ENCODE results near the gene HIRA. TPM values are rescaled to one million over a fixed set of nuclear protein-coding genes. Genes with fewer than 3 reads are reported as not detected.

The HIRA gene
- total and polyA plus RNA-seq, 2 experiments from 2014 or later, result 9.4 to 58.3 TPM

GRCh38 chr22:19394274-19395050, 37.1 kb downstream of the HIRA start:
- Histone ChIP-seq H3K27me3 (ENCODE audit: insufficient read depth) (no peaks in the 10 kb centered on the region), H3K4me2 (no peak overlapping the region), H3K9me2 (ENCODE audit: insufficient read depth) (no peaks in the 10 kb centered on the region), H3K4me3 (no peak overlapping the region), H3F3A (replicated peaks; ENCODE audit: low read depth) (no peaks in the 10 kb centered on the region), H4K20me1 (replicated peaks; ENCODE audit: insufficient read depth) (no peaks in the 10 kb centered on the region; the same call in none of the 2 replicates), H3K4me1 (ENCODE audit: insufficient read depth) (no peaks in the 10 kb centered on the region), H3K79me2 (replicated peaks; ENCODE audit: insufficient read depth) (0 out of 2 replicates have a peak, but pooled peaks cover 3% of the 10 kb centered on the region), H2AFZ (no peak overlapping the region), H3K36me3 (ENCODE audit: insufficient read depth) (peaks cover 35% of the 10 kb centered on the region), H3K27ac (ENCODE audit: low read depth) (no peak overlapping the region)
- H3K9me3 Mint-ChIP-seq, result no peaks in the 10 kb centered on the region
- H3K4me3 Mint-ChIP-seq, result no peak overlapping the region
- DNase-seq (ENCODE audit: low spot score) (no peak), ATAC-seq (no peak)
- H3K36me3 Mint-ChIP-seq (ENCODE audit: low read depth), result peaks cover 75% of the 10 kb centered on the region
- H3K27me3 Mint-ChIP-seq (ENCODE audit: insufficient read depth, low read depth, poor library complexity), result peaks cover 2% of the 10 kb centered on the region
- H3K27ac Mint-ChIP-seq, result no peak overlapping the region
- TF ChIP-seq, protein P1, sequence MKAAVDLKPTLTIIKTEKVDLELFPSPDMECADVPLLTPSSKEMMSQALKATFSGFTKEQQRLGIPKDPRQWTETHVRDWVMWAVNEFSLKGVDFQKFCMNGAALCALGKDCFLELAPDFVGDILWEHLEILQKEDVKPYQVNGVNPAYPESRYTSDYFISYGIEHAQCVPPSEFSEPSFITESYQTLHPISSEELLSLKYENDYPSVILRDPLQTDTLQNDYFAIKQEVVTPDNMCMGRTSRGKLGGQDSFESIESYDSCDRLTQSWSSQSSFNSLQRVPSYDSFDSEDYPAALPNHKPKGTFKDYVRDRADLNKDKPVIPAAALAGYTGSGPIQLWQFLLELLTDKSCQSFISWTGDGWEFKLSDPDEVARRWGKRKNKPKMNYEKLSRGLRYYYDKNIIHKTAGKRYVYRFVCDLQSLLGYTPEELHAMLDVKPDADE (IDR thresholded peaks at IDR 0.05), result no peak
- TF ChIP-seq NANOG (IDR thresholded peaks at IDR 0.05; ENCODE audit: borderline replicate concordance) (no peak), EZH2 (IDR thresholded peaks at IDR 0.05; ENCODE audit: low read depth, unreplicated experiment) (no peak), CTCF (conservative IDR thresholded peaks at IDR 0.05; ENCODE audit: low read depth in 2 of 2) (no peak), ZNF331 (CRISPR knock-in tag; IDR thresholded peaks at IDR 0.05; ENCODE audit: low read depth) (no peak), EZH2phosphoT487 (IDR thresholded peaks at IDR 0.05; ENCODE audit: unreplicated experiment) (no peak), ZNF114 (CRISPR knock-in tag; IDR thresholded peaks at IDR 0.05) (no peak), POLR2AphosphoS5 (IDR thresholded peaks at IDR 0.05; ENCODE audit: low read depth) (no peak), CREB1 (CRISPR knock-in tag; IDR thresholded peaks at IDR 0.05; ENCODE audit: low read depth) (no peak), JUNB (IDR thresholded peaks at IDR 0.05; ENCODE audit: unreplicated experiment) (no peak), STAT1 (IDR thresholded peaks at IDR 0.05; ENCODE audit: unreplicated experiment) (no peak)
- TF ChIP-seq, protein P2, sequence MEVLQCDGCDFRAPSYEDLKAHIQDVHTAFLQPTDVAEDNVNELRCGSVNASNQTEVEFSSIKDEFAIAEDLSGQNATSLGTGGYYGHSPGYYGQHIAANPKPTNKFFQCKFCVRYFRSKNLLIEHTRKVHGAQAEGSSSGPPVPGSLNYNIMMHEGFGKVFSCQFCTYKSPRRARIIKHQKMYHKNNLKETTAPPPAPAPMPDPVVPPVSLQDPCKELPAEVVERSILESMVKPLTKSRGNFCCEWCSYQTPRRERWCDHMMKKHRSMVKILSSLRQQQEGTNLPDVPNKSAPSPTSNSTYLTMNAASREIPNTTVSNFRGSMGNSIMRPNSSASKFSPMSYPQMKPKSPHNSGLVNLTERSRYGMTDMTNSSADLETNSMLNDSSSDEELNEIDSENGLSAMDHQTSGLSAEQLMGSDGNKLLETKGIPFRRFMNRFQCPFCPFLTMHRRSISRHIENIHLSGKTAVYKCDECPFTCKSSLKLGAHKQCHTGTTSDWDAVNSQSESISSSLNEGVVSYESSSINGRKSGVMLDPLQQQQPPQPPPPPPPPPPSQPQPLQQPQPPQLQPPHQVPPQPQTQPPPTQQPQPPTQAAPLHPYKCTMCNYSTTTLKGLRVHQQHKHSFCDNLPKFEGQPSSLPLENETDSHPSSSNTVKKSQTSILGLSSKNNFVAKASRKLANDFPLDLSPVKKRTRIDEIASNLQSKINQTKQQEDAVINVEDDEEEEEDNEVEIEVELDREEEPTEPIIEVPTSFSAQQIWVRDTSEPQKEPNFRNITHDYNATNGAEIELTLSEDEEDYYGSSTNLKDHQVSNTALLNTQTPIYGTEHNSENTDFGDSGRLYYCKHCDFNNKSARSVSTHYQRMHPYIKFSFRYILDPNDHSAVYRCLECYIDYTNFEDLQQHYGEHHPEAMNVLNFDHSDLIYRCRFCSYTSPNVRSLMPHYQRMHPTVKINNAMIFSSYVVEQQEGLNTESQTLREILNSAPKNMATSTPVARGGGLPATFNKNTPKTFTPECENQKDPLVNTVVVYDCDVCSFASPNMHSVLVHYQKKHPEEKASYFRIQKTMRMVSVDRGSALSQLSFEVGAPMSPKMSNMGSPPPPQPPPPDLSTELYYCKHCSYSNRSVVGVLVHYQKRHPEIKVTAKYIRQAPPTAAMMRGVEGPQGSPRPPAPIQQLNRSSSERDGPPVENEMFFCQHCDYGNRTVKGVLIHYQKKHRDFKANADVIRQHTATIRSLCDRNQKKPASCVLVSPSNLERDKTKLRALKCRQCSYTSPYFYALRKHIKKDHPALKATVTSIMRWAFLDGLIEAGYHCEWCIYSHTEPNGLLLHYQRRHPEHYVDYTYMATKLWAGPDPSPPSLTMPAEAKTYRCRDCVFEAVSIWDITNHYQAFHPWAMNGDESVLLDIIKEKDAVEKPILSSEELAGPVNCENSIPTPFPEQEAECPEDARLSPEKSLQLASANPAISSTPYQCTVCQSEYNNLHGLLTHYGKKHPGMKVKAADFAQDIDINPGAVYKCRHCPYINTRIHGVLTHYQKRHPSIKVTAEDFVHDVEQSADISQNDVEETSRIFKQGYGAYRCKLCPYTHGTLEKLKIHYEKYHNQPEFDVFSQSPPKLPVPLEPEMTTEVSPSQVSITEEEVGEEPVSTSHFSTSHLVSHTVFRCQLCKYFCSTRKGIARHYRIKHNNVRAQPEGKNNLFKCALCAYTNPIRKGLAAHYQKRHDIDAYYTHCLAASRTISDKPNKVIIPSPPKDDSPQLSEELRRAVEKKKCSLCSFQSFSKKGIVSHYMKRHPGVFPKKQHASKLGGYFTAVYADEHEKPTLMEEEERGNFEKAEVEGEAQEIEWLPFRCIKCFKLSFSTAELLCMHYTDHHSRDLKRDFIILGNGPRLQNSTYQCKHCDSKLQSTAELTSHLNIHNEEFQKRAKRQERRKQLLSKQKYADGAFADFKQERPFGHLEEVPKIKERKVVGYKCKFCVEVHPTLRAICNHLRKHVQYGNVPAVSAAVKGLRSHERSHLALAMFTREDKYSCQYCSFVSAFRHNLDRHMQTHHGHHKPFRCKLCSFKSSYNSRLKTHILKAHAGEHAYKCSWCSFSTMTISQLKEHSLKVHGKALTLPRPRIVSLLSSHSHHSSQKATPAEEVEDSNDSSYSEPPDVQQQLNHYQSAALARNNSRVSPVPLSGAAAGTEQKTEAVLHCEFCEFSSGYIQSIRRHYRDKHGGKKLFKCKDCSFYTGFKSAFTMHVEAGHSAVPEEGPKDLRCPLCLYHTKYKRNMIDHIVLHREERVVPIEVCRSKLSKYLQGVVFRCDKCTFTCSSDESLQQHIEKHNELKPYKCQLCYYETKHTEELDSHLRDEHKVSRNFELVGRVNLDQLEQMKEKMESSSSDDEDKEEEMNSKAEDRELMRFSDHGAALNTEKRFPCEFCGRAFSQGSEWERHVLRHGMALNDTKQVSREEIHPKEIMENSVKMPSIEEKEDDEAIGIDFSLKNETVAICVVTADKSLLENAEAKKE (CRISPR knock-in tag; IDR thresholded peaks at IDR 0.05), result no peak
- TF ChIP-seq, protein P3, sequence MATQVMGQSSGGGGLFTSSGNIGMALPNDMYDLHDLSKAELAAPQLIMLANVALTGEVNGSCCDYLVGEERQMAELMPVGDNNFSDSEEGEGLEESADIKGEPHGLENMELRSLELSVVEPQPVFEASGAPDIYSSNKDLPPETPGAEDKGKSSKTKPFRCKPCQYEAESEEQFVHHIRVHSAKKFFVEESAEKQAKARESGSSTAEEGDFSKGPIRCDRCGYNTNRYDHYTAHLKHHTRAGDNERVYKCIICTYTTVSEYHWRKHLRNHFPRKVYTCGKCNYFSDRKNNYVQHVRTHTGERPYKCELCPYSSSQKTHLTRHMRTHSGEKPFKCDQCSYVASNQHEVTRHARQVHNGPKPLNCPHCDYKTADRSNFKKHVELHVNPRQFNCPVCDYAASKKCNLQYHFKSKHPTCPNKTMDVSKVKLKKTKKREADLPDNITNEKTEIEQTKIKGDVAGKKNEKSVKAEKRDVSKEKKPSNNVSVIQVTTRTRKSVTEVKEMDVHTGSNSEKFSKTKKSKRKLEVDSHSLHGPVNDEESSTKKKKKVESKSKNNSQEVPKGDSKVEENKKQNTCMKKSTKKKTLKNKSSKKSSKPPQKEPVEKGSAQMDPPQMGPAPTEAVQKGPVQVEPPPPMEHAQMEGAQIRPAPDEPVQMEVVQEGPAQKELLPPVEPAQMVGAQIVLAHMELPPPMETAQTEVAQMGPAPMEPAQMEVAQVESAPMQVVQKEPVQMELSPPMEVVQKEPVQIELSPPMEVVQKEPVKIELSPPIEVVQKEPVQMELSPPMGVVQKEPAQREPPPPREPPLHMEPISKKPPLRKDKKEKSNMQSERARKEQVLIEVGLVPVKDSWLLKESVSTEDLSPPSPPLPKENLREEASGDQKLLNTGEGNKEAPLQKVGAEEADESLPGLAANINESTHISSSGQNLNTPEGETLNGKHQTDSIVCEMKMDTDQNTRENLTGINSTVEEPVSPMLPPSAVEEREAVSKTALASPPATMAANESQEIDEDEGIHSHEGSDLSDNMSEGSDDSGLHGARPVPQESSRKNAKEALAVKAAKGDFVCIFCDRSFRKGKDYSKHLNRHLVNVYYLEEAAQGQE (IDR thresholded peaks at IDR 0.05; ENCODE audit: unreplicated experiment), result no peak
- no peaks in the 10 kb centered on the region for H3K4me1 Mint-ChIP-seq
